GM12872 (cell line): Measurements from ENCODE around the gene ARMH4.

ENCODE experiments used
- TF ChIP-seq, protein P1 (sequence below): IDR thresholded peaks from 3 replicates; pipeline ENCODE4 v1.5.1; 2011; ENCODE audit warnings: low read depth, mild to moderate bottlenecking, low read length, moderate library complexity; ENCODE audit not compliant: insufficient read depth

Gene ARMH4, protein sequence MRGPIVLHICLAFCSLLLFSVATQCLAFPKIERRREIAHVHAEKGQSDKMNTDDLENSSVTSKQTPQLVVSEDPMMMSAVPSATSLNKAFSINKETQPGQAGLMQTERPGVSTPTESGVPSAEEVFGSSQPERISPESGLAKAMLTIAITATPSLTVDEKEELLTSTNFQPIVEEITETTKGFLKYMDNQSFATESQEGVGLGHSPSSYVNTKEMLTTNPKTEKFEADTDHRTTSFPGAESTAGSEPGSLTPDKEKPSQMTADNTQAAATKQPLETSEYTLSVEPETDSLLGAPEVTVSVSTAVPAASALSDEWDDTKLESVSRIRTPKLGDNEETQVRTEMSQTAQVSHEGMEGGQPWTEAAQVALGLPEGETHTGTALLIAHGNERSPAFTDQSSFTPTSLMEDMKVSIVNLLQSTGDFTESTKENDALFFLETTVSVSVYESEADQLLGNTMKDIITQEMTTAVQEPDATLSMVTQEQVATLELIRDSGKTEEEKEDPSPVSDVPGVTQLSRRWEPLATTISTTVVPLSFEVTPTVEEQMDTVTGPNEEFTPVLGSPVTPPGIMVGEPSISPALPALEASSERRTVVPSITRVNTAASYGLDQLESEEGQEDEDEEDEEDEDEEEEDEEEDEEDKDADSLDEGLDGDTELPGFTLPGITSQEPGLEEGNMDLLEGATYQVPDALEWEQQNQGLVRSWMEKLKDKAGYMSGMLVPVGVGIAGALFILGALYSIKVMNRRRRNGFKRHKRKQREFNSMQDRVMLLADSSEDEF

DNA sequence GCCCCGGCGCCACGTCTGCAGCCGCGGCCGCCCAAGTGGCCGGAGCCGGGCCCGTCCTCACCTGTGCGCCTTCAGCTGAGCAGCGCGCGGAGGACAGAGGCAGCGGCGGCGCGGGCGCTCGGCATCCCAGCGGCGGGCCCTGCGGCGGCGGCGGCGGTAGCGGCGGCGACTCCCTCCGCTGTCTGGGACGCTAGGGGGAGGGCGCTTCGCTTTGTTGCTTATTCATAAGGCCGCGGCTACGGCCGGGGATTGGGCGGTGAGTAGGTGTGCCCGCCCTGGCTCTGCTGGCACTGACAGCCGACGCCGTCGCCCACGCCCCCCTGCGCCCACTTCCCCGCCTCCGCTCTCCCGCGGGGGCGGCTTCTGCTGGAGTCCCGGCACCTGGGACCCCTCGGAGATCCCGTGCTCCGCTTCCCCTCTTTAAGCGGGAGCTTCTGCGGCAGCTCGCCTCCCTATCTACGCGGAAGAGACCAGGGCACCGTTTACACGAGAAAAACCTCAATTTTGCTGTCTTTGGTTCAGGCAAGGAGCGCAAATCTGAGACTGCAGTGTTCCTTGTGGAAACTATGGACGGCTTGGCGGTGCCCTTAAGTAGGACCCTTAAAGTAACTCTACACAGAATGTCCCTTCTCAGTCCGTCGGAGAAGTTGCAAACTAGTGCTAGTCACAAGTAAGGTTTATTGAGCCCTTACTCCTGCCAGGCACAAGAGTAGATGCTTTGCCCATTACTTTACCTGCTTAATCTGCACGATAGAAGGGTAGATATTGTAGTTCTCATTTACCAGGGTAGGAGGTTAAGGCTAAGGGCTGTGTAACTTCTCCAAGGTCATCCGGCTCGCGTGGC, at the start of gene ARMH4:
Gene ARMH4, minus strand, starts transcription at position 200 of the 844 bp plus-strand sequence. CDS start 12,855 bp downstream, outside the sequence.
- TF ChIP-seq, protein P1, sequence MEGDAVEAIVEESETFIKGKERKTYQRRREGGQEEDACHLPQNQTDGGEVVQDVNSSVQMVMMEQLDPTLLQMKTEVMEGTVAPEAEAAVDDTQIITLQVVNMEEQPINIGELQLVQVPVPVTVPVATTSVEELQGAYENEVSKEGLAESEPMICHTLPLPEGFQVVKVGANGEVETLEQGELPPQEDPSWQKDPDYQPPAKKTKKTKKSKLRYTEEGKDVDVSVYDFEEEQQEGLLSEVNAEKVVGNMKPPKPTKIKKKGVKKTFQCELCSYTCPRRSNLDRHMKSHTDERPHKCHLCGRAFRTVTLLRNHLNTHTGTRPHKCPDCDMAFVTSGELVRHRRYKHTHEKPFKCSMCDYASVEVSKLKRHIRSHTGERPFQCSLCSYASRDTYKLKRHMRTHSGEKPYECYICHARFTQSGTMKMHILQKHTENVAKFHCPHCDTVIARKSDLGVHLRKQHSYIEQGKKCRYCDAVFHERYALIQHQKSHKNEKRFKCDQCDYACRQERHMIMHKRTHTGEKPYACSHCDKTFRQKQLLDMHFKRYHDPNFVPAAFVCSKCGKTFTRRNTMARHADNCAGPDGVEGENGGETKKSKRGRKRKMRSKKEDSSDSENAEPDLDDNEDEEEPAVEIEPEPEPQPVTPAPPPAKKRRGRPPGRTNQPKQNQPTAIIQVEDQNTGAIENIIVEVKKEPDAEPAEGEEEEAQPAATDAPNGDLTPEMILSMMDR = no peak

DNA sequence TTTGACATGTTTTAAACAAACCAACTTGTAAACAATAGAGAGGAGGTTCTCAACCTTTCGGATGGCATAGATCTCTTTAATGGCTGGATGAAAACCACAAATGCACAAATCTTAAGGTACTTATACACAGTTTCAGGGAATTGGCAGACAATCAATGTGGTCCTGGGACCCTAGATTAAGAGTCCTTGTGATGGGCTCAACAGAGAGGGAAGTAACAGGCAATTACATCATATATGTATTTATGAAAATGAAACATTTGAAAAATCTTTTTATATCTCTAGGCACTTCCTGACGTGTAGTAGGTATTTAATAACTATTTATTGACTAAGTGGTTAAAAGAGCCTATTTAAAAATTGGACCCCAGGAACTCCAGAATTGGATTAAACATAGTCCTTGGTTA, 48.8 kb upstream of the ARMH4 start:
- TF ChIP-seq, protein P1 = no peak

DNA sequence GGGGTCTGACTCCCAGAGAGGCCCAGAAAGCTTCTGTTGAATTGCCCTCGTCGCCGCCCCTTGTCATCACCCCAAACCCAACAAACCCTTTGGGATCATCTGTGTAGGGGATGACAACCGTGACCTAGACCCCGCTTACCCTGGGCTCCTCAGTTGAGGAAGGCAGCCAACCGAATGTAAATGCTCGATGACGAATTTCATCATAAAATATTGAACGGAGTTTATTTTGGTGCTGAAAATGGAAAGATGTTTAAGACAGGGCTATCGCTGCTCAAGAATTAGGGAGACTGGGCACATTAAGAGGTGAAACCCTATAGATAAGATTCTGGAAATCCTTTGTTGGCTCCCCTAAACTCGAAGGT, 48.4 kb upstream of the ARMH4 start:
- TF ChIP-seq, protein P1 = no peak

DNA sequence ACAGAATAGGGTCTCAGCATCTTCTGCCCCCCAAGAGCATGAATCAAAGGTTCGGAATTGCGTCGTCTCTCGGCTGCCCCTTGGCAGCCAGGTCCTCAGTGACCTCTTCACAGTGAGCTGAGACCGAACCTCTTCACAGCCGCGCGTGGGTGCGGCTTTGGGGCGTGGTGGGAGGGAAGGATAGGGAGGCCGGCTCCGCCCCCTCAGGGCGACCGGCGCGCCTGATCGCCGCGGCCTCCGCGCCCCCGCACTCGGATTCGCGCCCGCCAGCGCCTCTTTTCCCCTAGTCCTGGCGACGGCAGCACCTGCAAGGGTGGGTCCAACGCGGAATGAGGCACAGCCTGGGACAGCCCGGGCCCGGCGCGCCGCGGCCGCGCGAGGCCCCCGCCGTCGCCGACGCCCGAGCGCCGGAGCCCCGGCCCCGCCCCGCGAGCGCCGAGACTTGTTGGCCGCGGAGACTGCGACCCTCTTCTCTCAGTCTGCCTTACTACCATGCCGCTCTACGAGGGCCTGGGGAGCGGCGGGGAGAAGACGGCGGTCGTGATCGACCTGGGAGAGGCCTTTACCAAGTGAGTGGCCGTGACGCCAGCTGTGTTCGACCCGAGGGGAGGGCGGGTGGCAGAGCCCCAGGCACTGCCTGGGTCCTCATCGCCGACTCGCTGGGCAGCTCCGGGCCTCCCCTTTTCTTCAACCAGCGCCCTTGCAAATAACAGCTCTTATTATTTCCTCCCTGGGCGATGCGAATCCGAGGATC, 47.9 kb upstream of the ARMH4 start, which contains the start of gene ACTR10:
Gene ACTR10, plus strand, starts transcription at position 424 of the 754 bp plus-strand sequence. Its CDS starts 69 bp downstream, at position 493.
- TF ChIP-seq, protein P1 = no peak

DNA sequence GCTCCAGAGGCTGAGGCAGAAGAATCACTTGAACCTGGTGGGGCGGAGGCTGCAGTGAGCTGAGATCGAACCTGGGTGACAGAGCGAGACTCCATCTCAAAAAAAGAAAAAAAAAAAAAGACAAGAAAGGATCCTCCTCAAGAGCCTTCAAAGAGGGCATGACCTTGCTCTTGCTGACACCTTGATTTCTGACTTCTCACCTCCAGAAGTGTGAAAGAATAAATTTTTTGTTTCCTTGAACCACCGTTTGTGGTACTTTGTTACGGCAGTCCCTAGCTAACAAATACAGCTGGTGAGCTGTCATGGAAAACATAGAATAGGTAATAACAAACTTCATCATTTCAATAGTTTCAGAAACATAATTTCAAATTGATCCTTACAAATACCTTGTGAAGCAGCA, 46.1 kb upstream of the ARMH4 start:
- TF ChIP-seq, protein P1 = no peak

DNA sequence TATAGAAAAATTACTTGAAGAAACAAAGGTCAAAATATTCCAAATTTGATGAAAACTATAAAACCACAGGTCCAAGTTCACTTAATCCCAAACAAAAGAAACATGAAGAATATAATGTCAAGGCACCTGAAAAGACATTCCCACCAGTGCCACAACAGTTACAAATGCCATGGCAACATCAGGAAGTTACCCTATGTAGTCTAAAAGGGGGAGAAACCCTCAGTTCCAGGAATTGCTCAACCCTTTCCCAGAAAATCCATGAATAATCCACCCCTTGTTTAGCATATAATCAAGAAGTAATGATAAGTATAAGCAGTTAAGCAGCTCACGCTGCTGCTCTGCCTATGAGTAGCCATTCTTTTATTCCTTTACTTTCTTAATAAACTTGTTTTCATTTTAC, 44.2 kb upstream of the ARMH4 start:
- TF ChIP-seq, protein P1 = no peak
